Stomach (tissue), 9 donors: ENCODE results near the gene ACADL. TPM values are rescaled to one million over a fixed set of nuclear protein-coding genes. Genes with fewer than 3 reads are reported as not detected.
"Not testable (repeated sequence)": the region's sequence is repeated elsewhere in the genome, so short reads cannot be mapped to it uniquely, and the experiment has no call there.

Source experiments
- DNase-seq, 2 donors: peaks; one replicate each; pipeline versions ENCODE4 v3.0.0 to v3.0.0-alpha.2; 2013 to 2019
- H3K27ac ChIP-seq, 5 donors: fragments of 200-600 bp in 4 of 5; sonication (generic) in 4 of 5; one replicate each; pipeline ENCODE4 v1.5.1; 2013 to 2019; ENCODE audit warnings: mild to moderate bottlenecking in 1 of 5, moderate library complexity in 1 of 5
- H3K27me3 ChIP-seq, 3 donors: fragments of 200-600 bp; sonication (generic); one replicate each; pipeline ENCODE4 v1.5.1; 2017 to 2019; ENCODE audit warnings: mixed run types in 1 of 3
- H3K36me3 ChIP-seq, 4 donors: fragments of 200-600 bp; sonication (generic); 1 replicate in 3 of 4; 2 replicates in 1 of 4; pipeline ENCODE4 v1.5.1; 2016 to 2019
- H3K4me1 ChIP-seq, 4 donors: fragments of 200-600 bp; sonication (generic); one replicate each; pipeline ENCODE4 v1.5.1; 2016 to 2019
- H3K4me3 ChIP-seq, 4 donors: fragments of 200-600 bp; sonication (generic) in 3 of 4; one replicate each; pipeline ENCODE4 v1.5.1; 2016 to 2019; ENCODE audit warnings: mild to moderate bottlenecking in 1 of 4
- H3K9me3 ChIP-seq, 4 donors: fragments of 200-600 bp; sonication (generic); one replicate each; pipeline ENCODE4 v1.5.1; 2016 to 2019
- CTCF ChIP-seq, 7 experiments: fragments of 450-650 bp in 4 of 7; fragments of 200-600 bp in 3 of 7; sonication (generic) in 3 of 7; IDR thresholded peaks; one replicate each; pipeline ENCODE4 v1.5.1; 2016 to 2019; ENCODE audit warnings: antibody characterized with exemption in 7 of 7, control low read depth in 2 of 7, mild to moderate bottlenecking in 1 of 7
- EP300 ChIP-seq: sonication (generic); formaldehyde crosslinking; IDR thresholded peaks from one replicate; pipeline ENCODE4 v1.6.1; 2017; ENCODE audit warnings: antibody characterized with exemption
- POLR2A ChIP-seq, 4 donors: fragments of 450-650 bp; IDR thresholded peaks; one replicate each; pipeline ENCODE4 v1.6.1; 2016; ENCODE audit warnings: antibody characterized with exemption in 4 of 4, control low read depth in 2 of 4, mild to moderate bottlenecking in 1 of 4, moderate library complexity in 1 of 4
- POLR2AphosphoS5 ChIP-seq, 3 donors: sonication (generic); formaldehyde crosslinking; IDR thresholded peaks; one replicate each; pipeline ENCODE4 v1.6.1; 2016; ENCODE audit warnings: antibody characterized with exemption in 3 of 3
- WGBS, 5 donors: extraction: QIAGEN DNeasy Blood & Tissue Kit in 3 of 5; methylation state at CpG; one replicate each; pipeline versions ENCODE4 v1.1.5 to v1.1.7; 2013 to 2018; 5-methylcytosine and 5-hydroxymethylcytosine counted together
- intact Hi-C: fragments of 100-400 bp; cut with DNase I; formaldehyde crosslinking; loops from one replicate; pipeline ENCODE4 v1.15.1; 2023; ENCODE audit warnings: low total_unique reads
- polyA plus RNA-seq, 3 donors: library from polyadenylated mRNA; stranded (reverse); fragments of 200-250 nt; gene quantifications; one replicate each; pipeline ENCODE4 v1.2.3, GENCODE V29; 2013
- total RNA-seq, 5 donors: library from RNA; depleted of rRNA; stranded (reverse); fragments of >200 nt; gene quantifications; one replicate each; pipeline versions ENCODE4 v1.1.0 to v1.2.3, GENCODE V29; 2014 to 2016
- donor health status: healthy with polysubstance abuse.
- donor health status: Bipolar disorder and iron deficiency.
- donor health status: healthy.

The ACADL gene
- total and polyA plus RNA-seq, 8 donors: 3.3 to 17.5 (median 4.9) TPM; not detected in 2

GRCh38 chr2:210180477-210180876 is 44.8 kb downstream of the ACADL start:
- no peaks in the 10 kb centered on the region for H3K36me3 ChIP-seq
- H3K9me3 ChIP-seq: peaks cover 0 to 20% (median 15%) of the 10 kb centered on the region in 4 donors
- 47 to 72% (median 71%) methylated on average over 1 of the region's 1 CpG for WGBS, 5 donors
- no peaks in the 10 kb centered on the region for H3K27me3 ChIP-seq
- peaks cover 0 to 30% (median 12%) of the 10 kb centered on the region in 4 donors for H3K4me1 ChIP-seq
- intact Hi-C loops: no loop called here
- no peak overlapping the region for H3K4me3 ChIP-seq
- no peak for DNase-seq
- H3K27ac ChIP-seq: peak overlapping the region in 1 of 5 donors; percentile 17
- TF ChIP-seq CTCF (IDR thresholded peaks at IDR 0.05) (no peak), POLR2A (IDR thresholded peaks at IDR 0.05) (no peak), EP300 (no peak), POLR2AphosphoS5 (IDR thresholded peaks at IDR 0.05) (no peak)

DNA sequence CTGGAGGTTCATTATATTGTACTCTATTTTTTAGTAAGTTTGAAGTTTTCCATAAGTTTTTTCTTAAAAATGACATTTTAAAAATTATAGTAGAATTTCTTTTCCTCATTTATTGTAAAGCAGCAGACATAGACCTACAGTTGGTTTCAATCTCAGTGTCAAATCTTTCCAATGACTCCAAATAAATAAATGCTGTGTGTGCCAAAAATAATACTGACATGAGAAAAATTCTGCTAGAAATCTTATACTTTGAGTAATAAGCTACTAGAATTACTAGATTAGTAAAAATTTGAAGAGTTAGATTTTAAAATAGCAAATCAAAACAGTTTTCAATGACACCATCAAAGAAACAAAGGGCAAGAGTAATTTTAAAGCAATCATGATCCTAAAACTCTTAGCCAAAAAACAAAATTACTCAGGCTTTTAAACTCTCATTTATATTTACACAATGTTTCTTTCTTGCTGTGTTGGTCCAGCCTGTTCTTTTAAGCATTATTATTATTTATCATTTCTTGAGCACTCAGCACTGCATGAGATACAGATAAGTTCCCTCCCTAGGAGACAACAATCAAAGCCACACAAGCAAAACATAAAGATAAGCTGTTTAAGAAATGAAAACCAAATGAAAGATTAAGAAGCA is 45.8 kb downstream of the ACADL start:
- DNase-seq: no peak
- intact Hi-C loops: no loop called here
- H3K27ac ChIP-seq: no peak overlapping the region
- no peak for TF ChIP-seq POLR2AphosphoS5 (IDR thresholded peaks at IDR 0.05)
- no peak for TF ChIP-seq CTCF (IDR thresholded peaks at IDR 0.05)
- no peak for TF ChIP-seq EP300
- TF ChIP-seq POLR2A (IDR thresholded peaks at IDR 0.05): no peak
- no peaks in the 10 kb centered on the region for H3K36me3 ChIP-seq
- H3K9me3 ChIP-seq: peaks cover 0 to 10% (median 7%) of the 10 kb centered on the region in 4 donors
- H3K27me3 ChIP-seq: no peaks in the 10 kb centered on the region
- peaks cover 0 to 30% (median 12%) of the 10 kb centered on the region in 4 donors for H3K4me1 ChIP-seq
- no peak overlapping the region for H3K4me3 ChIP-seq

DNA sequence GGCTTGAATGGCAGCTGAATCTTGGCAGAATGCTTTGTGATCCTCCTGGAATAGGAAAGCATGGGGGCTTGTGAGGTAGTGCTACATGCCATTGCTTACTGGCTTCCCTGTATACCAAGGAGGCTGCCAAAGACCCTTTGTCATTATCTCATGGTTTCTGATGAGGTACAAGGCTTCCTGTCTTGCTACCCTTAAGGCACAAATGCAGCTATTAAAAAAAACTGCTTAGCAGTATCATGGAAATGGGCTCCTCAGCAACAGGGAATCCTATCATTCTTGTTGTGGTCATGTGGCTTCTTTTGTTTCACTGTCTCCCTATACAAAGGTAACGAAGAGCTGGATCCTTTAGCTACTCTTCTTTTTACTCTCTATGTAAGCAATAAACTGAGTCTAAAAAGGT is 47.5 kb downstream of the ACADL start:
- WGBS, 5 donors: 74 to 90% (median 82%) methylated on average over 1 of the region's 1 CpG
- TF ChIP-seq POLR2A (IDR thresholded peaks at IDR 0.05) (no peak), POLR2AphosphoS5 (IDR thresholded peaks at IDR 0.05) (no peak), EP300 (no peak), CTCF (IDR thresholded peaks at IDR 0.05) (no peak)
- Histone ChIP-seq H3K9me3 (no peaks in the 10 kb centered on the region), H3K27ac (no peak overlapping the region), H3K4me1 (peaks cover 0 to 38% (median 12%) of the 10 kb centered on the region in 4 donors), H3K4me3 (no peak overlapping the region), H3K27me3 (no peaks in the 10 kb centered on the region), H3K36me3 (no peaks in the 10 kb centered on the region)
- DNase-seq: no peak
- intact Hi-C loops: no loop called here

GRCh38 chr2:210177115-210177514 is 48.1 kb downstream of the ACADL start:
- 88 to 100% (median 98%) methylated on average over 1 of the region's 1 CpG for WGBS, 5 donors
- H3K4me3 ChIP-seq, H3K27ac ChIP-seq, H3K36me3 ChIP-seq, DNase-seq, intact Hi-C loops, H3K27me3 ChIP-seq, H3K9me3 ChIP-seq: not testable (repeated sequence)
- peaks cover 0 to 44% (median 15%) of the 10 kb centered on the region in 4 donors for H3K4me1 ChIP-seq

DNA sequence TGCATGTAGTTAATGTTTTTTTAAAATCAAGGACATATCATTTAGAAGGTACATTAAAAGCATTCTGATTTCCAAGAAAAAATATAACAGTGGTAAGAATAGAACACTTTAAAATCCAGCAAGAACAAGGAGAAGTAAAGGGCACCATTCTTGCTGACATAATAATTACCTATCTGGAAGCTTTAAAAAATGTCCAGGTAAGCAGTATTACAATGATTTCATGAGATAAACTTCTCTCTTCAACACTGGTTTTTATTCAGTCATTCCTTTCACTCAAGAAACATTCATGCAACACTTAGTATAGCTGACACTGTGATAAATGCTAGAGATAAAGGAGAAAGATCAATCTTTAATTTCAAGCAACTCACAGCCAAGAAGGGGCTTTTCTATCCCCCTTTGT is 51.2 kb downstream of the ACADL start:
- TF ChIP-seq CTCF (IDR thresholded peaks at IDR 0.05) (no peak), POLR2AphosphoS5 (IDR thresholded peaks at IDR 0.05) (no peak), POLR2A (IDR thresholded peaks at IDR 0.05) (no peak), EP300 (no peak)
- intact Hi-C loops: no loop called here

More for the DNA sequence above, 51.2 kb downstream of the ACADL start:
- H3K4me1 ChIP-seq: peaks cover 3 to 25% (median 10%) of the 10 kb centered on the region in 4 donors
- H3K4me3 ChIP-seq: no peak overlapping the region
- DNase-seq: no peak
- H3K27ac ChIP-seq: no peak overlapping the region
- H3K9me3 ChIP-seq: no peaks in the 10 kb centered on the region
- no peaks in the 10 kb centered on the region for H3K27me3 ChIP-seq
- no peaks in the 10 kb centered on the region for H3K36me3 ChIP-seq
